NB4 (cell line): Measurements from ENCODE around the gene ANKLE2.

Experiments
- CTCF ChIP-seq: IDR thresholded peaks from one replicate; pipeline ENCODE4 v1.5.1; 2012; ENCODE audit warnings: low read depth, low read length
- MAX ChIP-seq: IDR thresholded peaks from 2 replicates; pipeline ENCODE4 v1.6.1; 2011; ENCODE audit warnings: low read depth, low read length

- TF ChIP-seq CTCF (no peak), MAX (no peak)
These were observed 30.1 kb downstream of the ANKLE2 start for GRCh38 chr12:132731574-132731973.
